Loucy (cell line): ENCODE data around the gene EIF2S1.

Experiments
- H2AFZ ChIP-seq: fragments of 200-600 bp; sonication (generic); 2 replicates; pipeline ENCODE4 v1.6.0; 2016; ENCODE audit warnings: antibody characterized with exemption, mild to moderate bottlenecking, low read length, moderate library complexity
- H3F3A ChIP-seq: fragments of 200-600 bp; 2 replicates; pipeline ENCODE4 v1.6.0; 2016; ENCODE audit warnings: antibody characterized with exemption, low read depth, mild to moderate bottlenecking
- H3K27me3 ChIP-seq: fragments of 200-600 bp; sonication (generic); 2 replicates; pipeline ENCODE4 v1.6.1; 2014; ENCODE audit warnings: low read length, mild to moderate bottlenecking; ENCODE audit not compliant: insufficient read depth, poor library complexity, severe bottlenecking
- H3K36me3 ChIP-seq: fragments of 200-600 bp; sonication (generic); 2 replicates; pipeline ENCODE4 v1.6.1; 2016; ENCODE audit warnings: low read length; ENCODE audit not compliant: insufficient read depth
- H3K4me1 ChIP-seq: fragments of 200-600 bp; sonication (generic); 2 replicates; pipeline ENCODE4 v1.5.1; 2014; ENCODE audit warnings: low read length, mild to moderate bottlenecking; ENCODE audit not compliant: insufficient read depth, poor library complexity, severe bottlenecking
- H3K4me2 ChIP-seq: fragments of 200-600 bp; sonication (generic); 2 replicates; pipeline ENCODE4 v1.6.0; 2014; ENCODE audit warnings: antibody characterized with exemption, low read length, low read depth, mild to moderate bottlenecking; ENCODE audit not compliant: poor library complexity, severe bottlenecking
- H3K4me3 ChIP-seq: fragments of 200-600 bp; sonication (generic); 2 replicates; pipeline ENCODE4 v1.5.1; 2014; ENCODE audit warnings: low read length, mild to moderate bottlenecking, mixed read lengths; ENCODE audit not compliant: poor library complexity, severe bottlenecking
- H3K79me2 ChIP-seq: fragments of 200-600 bp; sonication (generic); 2 replicates; pipeline ENCODE4 v1.6.1; 2014; ENCODE audit warnings: low read length; ENCODE audit not compliant: insufficient read depth
- H3K9ac ChIP-seq: fragments of 200-600 bp; sonication (generic); 2 replicates; pipeline ENCODE4 v1.6.0; 2014; ENCODE audit warnings: mild to moderate bottlenecking, low read depth, low read length, moderate library complexity; ENCODE audit not compliant: poor library complexity, severe bottlenecking
- H3K9me2 ChIP-seq: fragments of 200-600 bp; sonication (generic); replicated peaks from 2 replicates; pipeline ENCODE4 v1.6.1; 2016; ENCODE audit warnings: low read depth, low read length, mixed read lengths
- H3K9me3 ChIP-seq: fragments of 200-600 bp; sonication (generic); 2 replicates; pipeline ENCODE4 v1.6.1; 2014; ENCODE audit warnings: mild to moderate bottlenecking, antibody characterized with exemption, low read length, low read depth; ENCODE audit not compliant: insufficient read depth
- H4K20me1 ChIP-seq: fragments of 200-600 bp; sonication (generic); 2 replicates; pipeline ENCODE4 v1.6.0; 2014; ENCODE audit warnings: antibody characterized with exemption, low read length, mild to moderate bottlenecking; ENCODE audit not compliant: insufficient read depth, poor library complexity, severe bottlenecking
- EZH2phosphoT487 ChIP-seq: fragments of 200-600 bp; IDR thresholded peaks from 2 replicates; pipeline ENCODE4 v1.6.1; 2018; ENCODE audit warnings: antibody characterized with exemption, mild to moderate bottlenecking, moderate library complexity, borderline replicate concordance
- TF ChIP-seq, protein P1 (sequence below): fragments of 200-600 bp; sonication (generic); conservative IDR thresholded peaks from 2 replicates; pipeline ENCODE4 v1.5.1; 2014; ENCODE audit warnings: mild to moderate bottlenecking, antibody characterized with exemption, low read length

EIF2S1 gene

DNA sequence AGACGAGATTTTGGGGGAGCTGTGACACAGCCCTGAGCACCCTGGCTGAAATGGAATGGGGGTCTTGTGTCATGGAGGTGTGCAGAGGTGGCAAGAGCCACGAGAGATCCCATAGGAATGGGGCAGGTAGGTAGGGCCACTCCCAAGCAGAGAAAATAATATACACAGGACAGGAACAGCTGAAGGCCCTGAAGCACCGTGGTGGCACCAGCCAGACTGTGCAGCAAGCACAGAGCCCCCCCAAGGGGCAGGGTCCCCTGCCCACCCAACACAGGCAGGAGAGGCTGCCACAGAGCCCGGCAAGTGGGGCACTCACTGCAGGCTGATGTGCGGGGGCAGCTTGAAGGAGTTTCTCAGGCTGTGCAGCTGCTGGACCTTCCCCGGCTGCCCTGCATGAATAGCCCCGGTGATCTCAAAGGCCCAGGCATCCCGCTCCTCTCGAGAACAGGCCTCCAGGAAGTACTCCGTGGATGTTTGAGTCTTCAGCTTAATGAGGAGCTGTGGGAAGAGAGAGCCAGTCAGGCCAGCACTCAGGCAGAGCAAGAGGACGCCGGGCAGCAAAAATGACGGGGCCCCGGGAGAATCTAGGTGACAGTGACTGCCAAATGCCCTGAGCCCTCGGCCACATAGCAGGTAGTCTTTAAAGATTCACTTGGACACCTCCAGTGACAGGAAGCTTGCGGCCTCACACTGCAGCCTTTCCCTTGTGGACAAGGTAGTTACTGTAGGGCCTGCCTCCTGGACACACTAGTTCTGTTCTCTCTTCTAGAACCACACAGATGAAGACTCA lies 35.2 kb downstream of the EIF2S1 start:
- H3K9ac ChIP-seq: no peak overlapping the region
- TF ChIP-seq, protein P1, sequence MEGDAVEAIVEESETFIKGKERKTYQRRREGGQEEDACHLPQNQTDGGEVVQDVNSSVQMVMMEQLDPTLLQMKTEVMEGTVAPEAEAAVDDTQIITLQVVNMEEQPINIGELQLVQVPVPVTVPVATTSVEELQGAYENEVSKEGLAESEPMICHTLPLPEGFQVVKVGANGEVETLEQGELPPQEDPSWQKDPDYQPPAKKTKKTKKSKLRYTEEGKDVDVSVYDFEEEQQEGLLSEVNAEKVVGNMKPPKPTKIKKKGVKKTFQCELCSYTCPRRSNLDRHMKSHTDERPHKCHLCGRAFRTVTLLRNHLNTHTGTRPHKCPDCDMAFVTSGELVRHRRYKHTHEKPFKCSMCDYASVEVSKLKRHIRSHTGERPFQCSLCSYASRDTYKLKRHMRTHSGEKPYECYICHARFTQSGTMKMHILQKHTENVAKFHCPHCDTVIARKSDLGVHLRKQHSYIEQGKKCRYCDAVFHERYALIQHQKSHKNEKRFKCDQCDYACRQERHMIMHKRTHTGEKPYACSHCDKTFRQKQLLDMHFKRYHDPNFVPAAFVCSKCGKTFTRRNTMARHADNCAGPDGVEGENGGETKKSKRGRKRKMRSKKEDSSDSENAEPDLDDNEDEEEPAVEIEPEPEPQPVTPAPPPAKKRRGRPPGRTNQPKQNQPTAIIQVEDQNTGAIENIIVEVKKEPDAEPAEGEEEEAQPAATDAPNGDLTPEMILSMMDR: no peak
- no peak for TF ChIP-seq EZH2phosphoT487
- H3K79me2 ChIP-seq: no peaks in the 10 kb centered on the region
- no peak overlapping the region for H3K4me2 ChIP-seq
- H3F3A ChIP-seq: no peaks in the 10 kb centered on the region
- H3K36me3 ChIP-seq: no peaks in the 10 kb centered on the region
- H4K20me1 ChIP-seq: no peaks in the 10 kb centered on the region
- no peaks in the 10 kb centered on the region for H3K27me3 ChIP-seq
- H3K4me1 ChIP-seq: peaks cover 11% of the 10 kb centered on the region
- H3K4me3 ChIP-seq: no peak overlapping the region
- H3K9me2 ChIP-seq: no peaks in the 10 kb centered on the region
- no peaks in the 10 kb centered on the region for H3K9me3 ChIP-seq
- H2AFZ ChIP-seq: no peak overlapping the region

DNA sequence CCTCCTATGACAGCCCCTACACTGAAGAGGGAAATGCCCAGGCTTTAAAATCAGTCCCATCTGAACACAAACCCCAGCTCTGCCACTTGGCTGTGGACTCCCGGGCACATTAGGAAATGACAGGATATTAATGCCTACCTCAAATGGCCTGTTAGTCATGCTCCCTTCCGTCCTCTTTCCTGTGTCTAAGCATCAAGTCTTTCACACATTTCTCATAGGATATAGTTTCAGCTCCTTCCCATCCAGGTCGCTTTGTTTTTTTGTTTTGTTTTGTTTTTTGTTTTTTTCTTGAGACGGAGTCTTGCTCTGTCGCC lies 35.7 kb downstream of the EIF2S1 start:
- no peaks in the 10 kb centered on the region for H3K79me2 ChIP-seq
- no peak overlapping the region for H3K9ac ChIP-seq
- H3F3A ChIP-seq: no peaks in the 10 kb centered on the region
- no peaks in the 10 kb centered on the region for H3K27me3 ChIP-seq
- no peaks in the 10 kb centered on the region for H3K9me2 ChIP-seq
- H3K4me2 ChIP-seq: no peak overlapping the region
- peaks cover 8% of the 10 kb centered on the region for H3K4me1 ChIP-seq
- TF ChIP-seq EZH2phosphoT487: no peak
- TF ChIP-seq, protein P1: no peak
- H3K9me3 ChIP-seq: no peaks in the 10 kb centered on the region
- no peaks in the 10 kb centered on the region for H4K20me1 ChIP-seq
- H2AFZ ChIP-seq: no peak overlapping the region
- no peak overlapping the region for H3K4me3 ChIP-seq
- no peaks in the 10 kb centered on the region for H3K36me3 ChIP-seq

DNA sequence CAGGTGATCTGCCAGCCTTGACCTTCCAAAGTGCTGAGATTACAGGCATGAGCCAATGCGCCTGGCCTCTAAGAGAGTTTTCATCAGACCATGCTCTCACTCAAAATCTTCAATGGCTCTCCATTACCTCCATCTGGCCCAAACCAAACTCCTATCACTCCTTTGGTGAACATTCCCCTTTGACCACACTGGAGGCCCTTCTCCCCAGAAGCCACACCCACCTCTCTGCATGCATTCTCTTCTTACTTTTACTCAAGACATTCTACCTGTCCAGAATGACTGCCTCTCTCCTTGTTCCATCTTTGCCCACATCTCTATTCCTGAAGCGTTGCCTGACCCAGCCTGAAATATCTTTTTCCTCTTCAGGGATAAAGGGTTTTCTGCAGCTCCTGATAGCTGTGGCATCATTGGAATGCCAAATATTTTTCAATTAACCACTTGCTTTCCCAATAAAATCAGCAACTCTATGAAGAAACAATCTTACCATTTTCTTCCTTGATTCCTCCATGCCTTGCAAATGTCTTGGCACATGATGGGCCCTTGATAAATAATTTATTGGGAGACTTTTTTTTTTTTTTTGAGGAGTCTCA lies 36.3 kb downstream of the EIF2S1 start:
- H3K79me2 ChIP-seq: no peaks in the 10 kb centered on the region

More for the DNA sequence above, 36.3 kb downstream of the EIF2S1 start:
- Histone ChIP-seq H4K20me1 (no peaks in the 10 kb centered on the region), H3K4me3 (no peak overlapping the region), H3F3A (no peaks in the 10 kb centered on the region), H3K9me3 (no peaks in the 10 kb centered on the region), H3K27me3 (no peaks in the 10 kb centered on the region), H3K4me2 (no peak overlapping the region), H2AFZ (no peak overlapping the region), H3K9me2 (no peaks in the 10 kb centered on the region), H3K36me3 (no peaks in the 10 kb centered on the region), H3K4me1 (peaks cover 2% of the 10 kb centered on the region), H3K9ac (no peak overlapping the region)
- TF ChIP-seq EZH2phosphoT487: no peak
- TF ChIP-seq, protein P1: no peak
